KG1 (cell line): ENCODE measurements around the gene EAF1.
"Not testable (repeated sequence)": the region's sequence is repeated elsewhere in the genome, so short reads cannot be mapped to it uniquely, and the experiment has no call there.

Experiments
- DNase-seq: peaks from one replicate; lab custom pipeline; 2025; lab: John Stamatoyannopoulos, UW

The EAF1 gene

GRCh38 chr3:15452156-15452555 is 24.8 kb downstream of the EAF1 start:
- no peak for DNase-seq

- DNase-seq, result no peak
Measured at GRCh38 chr3:15452961-15453360, 25.6 kb downstream of the EAF1 start.

GRCh38 chr3:15453501-15453900 is 26.1 kb downstream of the EAF1 start:
- no peak for DNase-seq

- no peak for DNase-seq
Measured at GRCh38 chr3:15453991-15454625, 26.7 kb downstream of the EAF1 start.

- no peak for DNase-seq
Measured at GRCh38 chr3:15454965-15455364, 27.6 kb downstream of the EAF1 start.

GRCh38 chr3:15455756-15456155 is 28.4 kb downstream of the EAF1 start:
- DNase-seq, result no peak

GRCh38 chr3:15456321-15456720 is 28.9 kb downstream of the EAF1 start:
- no peak for DNase-seq

GRCh38 chr3:15456915-15457314 is 29.5 kb downstream of the EAF1 start:
- DNase-seq, result not testable (repeated sequence)

- no peak for DNase-seq
Measured at GRCh38 chr3:15458212-15458780, 30.9 kb downstream of the EAF1 start.

GRCh38 chr3:15460891-15461531 is 33.6 kb downstream of the EAF1 start:
- no peak for DNase-seq

GRCh38 chr3:15462451-15462850 is 35.1 kb downstream of the EAF1 start:
- DNase-seq, result no peak

GRCh38 chr3:15465876-15466585 is 38.6 kb downstream of the EAF1 start:
- no peak for DNase-seq

GRCh38 chr3:15467227-15468181 is 40.1 kb downstream of the EAF1 start:
- DNase-seq, result no peak

- no peak for DNase-seq
Measured at GRCh38 chr3:15470261-15470660, 42.9 kb downstream of the EAF1 start.

- DNase-seq, result no peak
Measured at GRCh38 chr3:15470849-15471248, 43.5 kb downstream of the EAF1 start.

- DNase-seq, result no peak
Measured at GRCh38 chr3:15471861-15472260, 44.5 kb downstream of the EAF1 start.

GRCh38 chr3:15475161-15475560 is 47.8 kb downstream of the EAF1 start:
- no peak for DNase-seq

- no peak for DNase-seq
Measured at GRCh38 chr3:15476378-15476777, 49.0 kb downstream of the EAF1 start.

- no peak for DNase-seq
Measured at GRCh38 chr3:15477951-15478639, 50.7 kb downstream of the EAF1 start.

GRCh38 chr3:15478640-15478979 is 51.2 kb downstream of the EAF1 start:
- no peak for DNase-seq
